BLaER1 (cell line): Measurements from ENCODE around the gene SMAP2.

Experiments
- H3K27ac ChIP-seq: shearing (Covaris generic); formaldehyde crosslinking; 2 replicates; pipeline ENCODE4 v1.8.1; 2022
- H3K27me3 ChIP-seq: shearing (Covaris generic); formaldehyde crosslinking; 2 replicates; pipeline ENCODE4 v1.8.1; 2022
- H3K36me3 ChIP-seq: shearing (Covaris generic); formaldehyde crosslinking; 2 replicates; pipeline ENCODE4 v1.8.1; 2022
- H3K4me1 ChIP-seq: shearing (Covaris generic); formaldehyde crosslinking; 2 replicates; pipeline ENCODE4 v1.8.1; 2022
- H3K4me2 ChIP-seq: shearing (Covaris generic); formaldehyde crosslinking; 2 replicates; pipeline ENCODE4 v1.8.1; 2022
- H3K4me3 ChIP-seq: shearing (Covaris generic); formaldehyde crosslinking; 2 replicates; pipeline ENCODE4 v1.8.1; 2022
- H3K9ac ChIP-seq: shearing (Covaris generic); formaldehyde crosslinking; 2 replicates; pipeline ENCODE4 v1.8.1; 2022
- H3K9me3 ChIP-seq: shearing (Covaris generic); formaldehyde crosslinking; 2 replicates; pipeline ENCODE4 v1.8.1; 2022
- H4K20me1 ChIP-seq: shearing (Covaris generic); formaldehyde crosslinking; 2 replicates; pipeline ENCODE4 v1.8.1; 2022
- Cebpa-rat ChIP-seq: shearing (Covaris generic); IDR thresholded peaks from 2 replicates; pipeline ENCODE4 v1.8.1; 2022

Gene SMAP2

DNA sequence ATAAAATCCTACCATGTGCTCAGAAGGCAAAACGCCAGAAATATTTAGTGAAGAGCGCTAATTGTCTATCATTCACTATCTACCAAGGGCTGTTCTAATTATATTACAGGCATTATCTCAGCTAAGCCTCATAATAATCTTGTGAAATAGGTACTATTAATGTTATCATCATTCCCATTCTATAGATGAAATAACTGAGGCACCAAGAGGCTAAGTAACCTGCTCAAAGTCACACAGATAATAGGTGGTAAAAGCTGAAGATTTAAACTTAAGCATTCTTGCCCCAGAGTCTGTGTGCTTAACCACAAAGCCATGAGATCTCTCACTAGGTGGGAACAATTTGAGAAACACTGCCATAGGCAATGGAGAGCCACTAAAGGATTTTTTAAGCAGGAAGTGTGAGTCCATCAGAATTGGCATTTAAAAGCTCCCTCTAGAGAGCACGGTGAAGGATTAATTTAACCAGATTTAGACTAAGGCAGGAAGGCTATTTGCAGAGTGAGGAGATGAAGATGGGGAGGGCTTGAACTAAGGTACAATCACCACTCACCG lies 1.7 kb upstream of the SMAP2 start:
- H3K9ac ChIP-seq = no peak overlapping the region
- H4K20me1 ChIP-seq = no peaks in the 10 kb centered on the region; the same call in 1 of the 2 replicates
- H3K9me3 ChIP-seq = no peaks in the 10 kb centered on the region
- H3K4me2 ChIP-seq = no peak overlapping the region
- H3K27ac ChIP-seq = no peak overlapping the region
- no peaks in the 10 kb centered on the region for H3K27me3 ChIP-seq
- H3K4me1 ChIP-seq = peaks cover 17% of the 10 kb centered on the region
- no peak for TF ChIP-seq Cebpa-rat
- no peak overlapping the region for H3K4me3 ChIP-seq
- H3K36me3 ChIP-seq = peaks cover 4% of the 10 kb centered on the region; the same call in 1 of the 2 replicates

DNA sequence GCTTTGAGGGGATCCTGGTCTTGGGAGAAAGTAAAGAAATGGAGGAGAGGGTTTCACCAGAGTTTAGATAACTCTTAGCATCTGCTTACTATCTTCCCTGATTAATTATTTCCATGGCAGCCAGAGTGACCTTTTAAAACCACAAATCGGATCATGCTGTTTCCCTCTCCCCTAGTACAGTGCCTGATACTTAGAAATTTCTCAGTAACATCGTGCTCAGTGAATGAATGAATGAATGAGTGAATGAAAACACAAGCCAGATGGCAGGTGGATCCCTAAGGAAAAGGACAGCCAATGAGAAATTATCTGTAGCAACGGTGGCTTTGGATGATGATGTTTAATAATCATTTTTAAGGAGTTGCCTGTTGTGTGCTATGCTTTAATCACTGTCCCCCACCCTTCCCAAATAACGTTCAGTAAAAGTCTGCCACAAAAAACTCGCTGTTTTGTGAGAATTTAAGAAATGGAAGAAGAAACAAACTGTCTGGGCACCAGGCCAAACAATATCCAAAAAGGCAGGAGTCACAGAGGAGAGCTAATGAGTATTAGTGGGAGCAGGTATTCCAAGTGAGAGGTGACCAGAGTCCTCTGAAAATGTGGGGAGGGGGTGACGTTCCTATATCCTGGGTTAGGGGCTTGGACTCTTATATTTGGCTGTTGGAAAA lies 737 bp upstream of the SMAP2 start:
- 0 out of 2 replicates have a peak overlapping the region, but pooled peaks have one; percentile 100 for H3K4me3 ChIP-seq

DNA sequence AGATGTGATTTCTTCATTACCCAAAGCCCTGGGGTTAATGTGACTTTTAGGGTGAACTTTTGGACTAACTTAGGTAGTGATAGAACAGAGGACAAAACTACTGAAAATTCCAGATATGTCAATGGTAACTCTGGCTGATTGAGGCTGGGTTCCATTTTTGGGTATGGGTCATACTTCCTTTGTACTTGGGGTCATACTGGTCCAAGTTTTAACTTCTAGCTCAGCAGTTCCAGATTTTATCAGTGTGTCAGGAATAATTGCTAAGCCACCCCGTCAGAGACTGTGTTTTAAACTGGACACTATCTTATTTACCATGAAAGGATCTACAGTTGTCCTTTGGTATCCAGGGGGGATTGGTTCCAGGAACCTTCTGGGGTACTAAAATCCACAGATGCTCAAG lies 4.0 kb downstream of the SMAP2 start:
- TF ChIP-seq Cebpa-rat = no peak
- no peak overlapping the region for H3K27ac ChIP-seq
- no peaks in the 10 kb centered on the region for H3K27me3 ChIP-seq
- no peaks in the 10 kb centered on the region; the same call in 1 of the 2 replicates for H4K20me1 ChIP-seq
- H3K36me3 ChIP-seq = peaks cover 21% of the 10 kb centered on the region
- H3K4me1 ChIP-seq = peaks cover 38% of the 10 kb centered on the region
- H3K9me3 ChIP-seq = no peaks in the 10 kb centered on the region
- no peak overlapping the region for H3K4me2 ChIP-seq
- no peak overlapping the region for H3K9ac ChIP-seq
- H3K4me3 ChIP-seq = no peak overlapping the region

More for the DNA sequence above, 737 bp upstream of the SMAP2 start:
- no peaks in the 10 kb centered on the region for H3K27me3 ChIP-seq
- peaks cover 9% of the 10 kb centered on the region; the same call in 1 of the 2 replicates for H3K36me3 ChIP-seq
- no peaks in the 10 kb centered on the region; the same call in 1 of the 2 replicates for H4K20me1 ChIP-seq
- no peaks in the 10 kb centered on the region for H3K9me3 ChIP-seq
- peaks cover 17% of the 10 kb centered on the region for H3K4me1 ChIP-seq
- no peak overlapping the region for H3K27ac ChIP-seq
- TF ChIP-seq Cebpa-rat = no peak
- H3K9ac ChIP-seq = no peak overlapping the region
- peak overlapping the region; percentile 55; the same call in 1 of the 2 replicates for H3K4me2 ChIP-seq

GRCh38 chr1:40379785-40380452 lies 6.4 kb downstream of the SMAP2 start:
- Histone ChIP-seq H3K27me3 (no peaks in the 10 kb centered on the region), H3K9ac (no peak overlapping the region), H3K4me1 (peaks cover 56% of the 10 kb centered on the region), H3K9me3 (no peaks in the 10 kb centered on the region), H4K20me1 (no peaks in the 10 kb centered on the region), H3K27ac (no peak overlapping the region), H3K4me3 (no peak overlapping the region), H3K36me3 (peaks cover 21% of the 10 kb centered on the region), H3K4me2 (no peak overlapping the region)
- TF ChIP-seq Cebpa-rat = no peak

- no peak for TF ChIP-seq Cebpa-rat
- Histone ChIP-seq H3K36me3 (peaks cover 21% of the 10 kb centered on the region), H3K27ac (no peak overlapping the region), H3K9ac (no peak overlapping the region), H3K27me3 (no peaks in the 10 kb centered on the region), H4K20me1 (no peaks in the 10 kb centered on the region), H3K4me1 (peaks cover 55% of the 10 kb centered on the region), H3K9me3 (no peaks in the 10 kb centered on the region), H3K4me2 (peak overlapping the region; percentile 53; the same call in 1 of the 2 replicates), H3K4me3 (no peak overlapping the region)
These were observed 7.3 kb downstream of the SMAP2 start for GRCh38 chr1:40380817-40381216.

DNA sequence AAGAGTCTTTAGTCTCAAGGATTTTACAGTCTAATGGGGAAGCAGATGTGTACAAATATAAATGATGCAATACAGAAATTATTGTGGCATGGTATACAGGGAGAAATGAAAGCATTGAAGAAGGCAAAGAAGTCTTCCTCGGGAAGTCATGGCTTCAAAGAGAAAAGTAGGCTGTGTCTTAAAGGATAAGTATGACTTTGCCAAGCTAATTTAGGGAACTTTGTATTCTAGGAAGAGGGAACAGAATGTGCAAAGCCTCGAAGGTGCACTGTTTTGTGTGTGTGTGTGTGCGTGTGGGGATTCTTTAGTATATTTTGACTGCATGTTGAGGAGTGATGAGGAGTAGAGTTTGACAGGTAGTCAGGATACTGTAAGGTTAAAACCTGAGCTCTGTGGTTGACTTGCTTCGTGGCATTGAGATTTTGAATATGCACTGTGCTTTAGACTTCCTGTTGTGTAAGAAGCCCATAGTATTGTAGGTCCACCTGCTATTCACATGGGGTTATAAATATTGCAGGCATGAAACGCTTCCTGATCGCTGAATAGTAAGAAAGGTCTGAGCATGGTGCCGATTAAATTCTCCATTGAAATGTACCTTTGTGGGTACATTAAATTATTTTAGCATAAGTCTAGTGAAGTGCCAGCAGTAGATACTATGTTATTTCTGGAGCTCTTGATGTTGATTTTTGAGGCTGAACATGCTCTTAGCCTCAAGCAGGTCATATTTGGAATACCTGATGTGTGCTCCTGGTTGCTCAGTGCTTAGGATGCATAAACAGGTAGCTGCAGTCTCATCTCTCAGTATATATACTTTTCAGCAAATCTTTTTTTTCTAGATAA lies 8.0 kb downstream of the SMAP2 start:
- H4K20me1 ChIP-seq = no peaks in the 10 kb centered on the region
- no peaks in the 10 kb centered on the region for H3K27me3 ChIP-seq
- peaks cover 18% of the 10 kb centered on the region for H3K36me3 ChIP-seq
- no peak overlapping the region for H3K27ac ChIP-seq
- peaks cover 59% of the 10 kb centered on the region for H3K4me1 ChIP-seq
- no peak overlapping the region for H3K4me3 ChIP-seq
- no peaks in the 10 kb centered on the region for H3K9me3 ChIP-seq
- no peak for TF ChIP-seq Cebpa-rat
- peak overlapping the region; percentile 53 for H3K4me2 ChIP-seq
- no peak overlapping the region for H3K9ac ChIP-seq

- Histone ChIP-seq H3K36me3 (peaks cover 13% of the 10 kb centered on the region), H3K9ac (no peak overlapping the region), H3K4me2 (peak overlapping the region; percentile 53; the same call in 1 of the 2 replicates), H3K9me3 (no peaks in the 10 kb centered on the region), H4K20me1 (no peaks in the 10 kb centered on the region), H3K4me1 (peaks cover 65% of the 10 kb centered on the region), H3K27ac (no peak overlapping the region), H3K4me3 (no peak overlapping the region), H3K27me3 (no peaks in the 10 kb centered on the region)
- no peak for TF ChIP-seq Cebpa-rat
These were observed 8.6 kb downstream of the SMAP2 start for GRCh38 chr1:40382108-40382460.

DNA sequence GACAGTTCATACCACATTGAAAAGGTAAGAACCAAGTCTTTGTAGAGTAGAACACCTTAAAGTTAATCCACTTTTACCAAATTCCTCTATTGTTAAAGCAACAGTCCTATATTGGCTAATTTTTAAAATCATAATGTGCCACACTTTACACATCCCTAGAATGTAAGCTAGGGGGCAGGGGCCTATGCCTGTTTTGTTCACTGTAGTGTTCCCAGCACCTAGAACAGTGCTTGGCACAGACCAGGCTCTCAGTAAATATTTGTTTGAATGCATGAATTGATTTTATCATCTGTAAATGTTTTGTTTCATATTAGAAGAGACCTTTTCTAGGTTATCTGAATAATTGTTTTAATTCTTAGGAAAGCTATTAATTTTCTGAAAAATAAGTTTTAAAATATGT lies 9.1 kb downstream of the SMAP2 start:
- peaks cover 70% of the 10 kb centered on the region for H3K4me1 ChIP-seq
- no peak overlapping the region for H3K4me2 ChIP-seq

DNA sequence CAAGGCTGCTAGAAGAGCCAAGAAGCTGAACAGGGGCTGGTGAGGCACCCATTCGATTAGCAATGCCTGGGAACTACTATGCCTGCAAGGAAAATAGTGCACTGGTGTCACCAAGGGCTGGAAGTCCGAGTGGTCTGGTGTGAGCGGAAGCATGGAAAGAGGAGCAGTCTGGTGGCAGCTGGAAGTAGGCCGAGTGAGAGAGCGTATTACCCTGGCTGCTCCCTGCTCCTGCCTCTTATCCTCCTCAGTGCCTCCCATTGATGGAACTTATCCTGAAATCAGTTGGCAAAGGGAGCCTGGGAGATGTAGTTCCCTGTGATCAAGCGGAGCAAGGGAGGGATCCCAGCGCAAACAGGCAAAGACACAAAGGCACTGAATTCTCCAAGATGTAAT lies 9.6 kb downstream of the SMAP2 start:
- H3K9ac ChIP-seq = no peak overlapping the region
- peak overlapping the region; percentile 90 for H3K4me2 ChIP-seq
- peak overlapping the region; percentile 33; the same call in 1 of the 2 replicates for H3K27ac ChIP-seq
- TF ChIP-seq Cebpa-rat = no peak
- H3K4me1 ChIP-seq = peaks cover 75% of the 10 kb centered on the region
- no peak overlapping the region for H3K4me3 ChIP-seq
- no peaks in the 10 kb centered on the region for H3K9me3 ChIP-seq
- H3K27me3 ChIP-seq = no peaks in the 10 kb centered on the region
- no peaks in the 10 kb centered on the region for H4K20me1 ChIP-seq
- H3K36me3 ChIP-seq = peaks cover 11% of the 10 kb centered on the region

More for the DNA sequence above, 9.1 kb downstream of the SMAP2 start:
- Histone ChIP-seq H3K27ac (peak overlapping the region; percentile 33; the same call in 1 of the 2 replicates), H3K27me3 (no peaks in the 10 kb centered on the region), H3K4me3 (no peak overlapping the region), H3K9me3 (no peaks in the 10 kb centered on the region), H4K20me1 (no peaks in the 10 kb centered on the region), H3K36me3 (peaks cover 11% of the 10 kb centered on the region), H3K9ac (no peak overlapping the region)
- TF ChIP-seq Cebpa-rat = no peak
